Endothelial cell of umbilical vein (primary cell): ENCODE results near the gene TNFRSF19. TPM values are rescaled to one million over a fixed set of nuclear protein-coding genes. Genes with fewer than 3 reads are reported as not detected.

Experiments
- BruUV-seq: library from RNA; stranded (reverse); fragments of 400-500 nt; replicated peaks from 2 replicates; lab custom pipeline; 2021; lab: Mats Ljungman, UMichigan
- CTCF ChIA-PET: fragments of 300-600, 350-600 bp; sonication (Branson Sonifier 250); formaldehyde crosslinking; loops from one replicate; lab custom pipeline; 2021; ENCODE audit warnings: antibody characterized with exemption, inconsistent platforms; lab: Charles Lee
- POLR2A ChIA-PET: fragments of 300-600, 350-600 bp; sonication (Branson Sonifier 250); formaldehyde crosslinking; loops from one replicate; lab custom pipeline; 2021; ENCODE audit warnings: antibody characterized with exemption, inconsistent platforms; lab: Charles Lee
- DNase-seq: peaks from one replicate; pipeline ENCODE4 v3.0.0-alpha.2; 2011; ENCODE audit warnings: low read depth, low spot score
- FAIRE-seq: peaks from 2 replicates; lab custom pipeline; 2011; peaks lifted over from hg19 to GRCh38; lab: Jason Lieb, UNC
- H2AFZ ChIP-seq: 2 replicates; pipeline ENCODE4 v1.6.0; 2012; ENCODE audit warnings: low read depth, low read length, control low read depth, inconsistent platforms
- H3K27ac ChIP-seq: 2 replicates; pipeline ENCODE4 v1.5.1; 2011; ENCODE audit warnings: low read depth, mild to moderate bottlenecking, control low read depth, low read length, moderate library complexity; ENCODE audit not compliant: insufficient read depth
- H3K27me3 ChIP-seq, 2 experiments: 2 replicates each; pipeline versions ENCODE4 v1.6.0 to v1.6.1; 2011; ENCODE audit warnings: low read length in 2 of 2, mixed read lengths in 1 of 2; ENCODE audit not compliant: control insufficient read depth in 2 of 2, insufficient read depth in 2 of 2
- H3K36me3 ChIP-seq, 2 experiments: 2 replicates in 1 of 2; 3 replicates in 1 of 2; pipeline ENCODE4 v1.5.1; 2011; ENCODE audit warnings: low read length in 2 of 2, mild to moderate bottlenecking in 1 of 2, moderate library complexity in 1 of 2; ENCODE audit not compliant: control insufficient read depth in 2 of 2, insufficient read depth in 2 of 2; ENCODE audit errors: extremely low read depth in 1 of 2
- H3K4me1 ChIP-seq: 3 replicates; pipeline ENCODE4 v1.5.1; 2011; ENCODE audit warnings: mild to moderate bottlenecking, low read length; ENCODE audit not compliant: control insufficient read depth, insufficient read depth; ENCODE audit errors: extremely low read depth
- H3K4me2 ChIP-seq: 2 replicates; pipeline ENCODE4 v1.6.1; 2011; ENCODE audit warnings: low read length, control low read depth, mixed read lengths; ENCODE audit not compliant: insufficient read depth
- H3K4me3 ChIP-seq, 3 experiments: fragments of 200-600 bp in 1 of 3; sonication (generic), shearing (Covaris generic) in 1 of 3; replicated peaks in 1 of 3; 2 replicates each; pipeline ENCODE4 v1.5.1; 2011 to 2016; ENCODE audit warnings: control low read depth in 3 of 3, low read length in 3 of 3, mild to moderate bottlenecking in 2 of 3, inconsistent platforms in 1 of 3, low read depth in 1 of 3, moderate library complexity in 1 of 3; ENCODE audit not compliant: insufficient read depth in 1 of 3
- H3K79me2 ChIP-seq: 2 replicates; pipeline ENCODE4 v1.6.0; 2012; ENCODE audit warnings: low read length, inconsistent platforms; ENCODE audit not compliant: control insufficient read depth, insufficient read depth
- H3K9ac ChIP-seq: replicated peaks from 2 replicates; pipeline ENCODE3; 2011; ENCODE audit warnings: low read length, control low read depth; ENCODE audit not compliant: insufficient read depth; ENCODE audit errors: extremely low read depth
- H3K9me1 ChIP-seq: replicated peaks from 3 replicates; pipeline ENCODE4 v1.6.0; 2011; ENCODE audit warnings: mild to moderate bottlenecking, low read length; ENCODE audit not compliant: control insufficient read depth, insufficient read depth; ENCODE audit errors: extremely low read depth
- H3K9me3 ChIP-seq: replicated peaks from 2 replicates; pipeline ENCODE4 v1.5.1; 2012; ENCODE audit warnings: low read length, inconsistent platforms; ENCODE audit not compliant: control insufficient read depth, insufficient read depth
- H4K20me1 ChIP-seq: replicated peaks from 2 replicates; pipeline ENCODE3; 2011; ENCODE audit warnings: mild to moderate bottlenecking, low read length; ENCODE audit not compliant: control insufficient read depth, insufficient read depth; ENCODE audit errors: extremely low read depth
- CTCF ChIP-seq, 2 donors: IDR thresholded peaks; 1 replicate in 1 of 2; 2 replicates in 1 of 2; pipeline ENCODE4 v1.5.1; 2011; ENCODE audit warnings: low read length in 2 of 2, mild to moderate bottlenecking in 2 of 2, moderate library complexity in 2 of 2, control low read depth in 1 of 2, inconsistent platforms in 1 of 2, low read depth in 1 of 2; ENCODE audit not compliant: insufficient read depth in 1 of 2; ENCODE audit errors: extremely low read depth in 1 of 2
- EZH2 ChIP-seq: IDR thresholded peaks from 2 replicates; pipeline ENCODE4 v1.6.1; 2012; ENCODE audit warnings: borderline replicate concordance, low read depth, mild to moderate bottlenecking, moderate library complexity, low read length, inconsistent platforms; ENCODE audit not compliant: severe bottlenecking
- FOS ChIP-seq: IDR thresholded peaks from 2 replicates; pipeline ENCODE4 v1.6.1; 2011; ENCODE audit warnings: mild to moderate bottlenecking, low read length, moderate library complexity, borderline replicate concordance; ENCODE audit not compliant: insufficient read depth
- GATA2 ChIP-seq: IDR thresholded peaks from 2 replicates; pipeline ENCODE4 v1.7.0; 2011; ENCODE audit warnings: low read depth, mild to moderate bottlenecking, moderate library complexity, mixed read lengths, low read length; ENCODE audit not compliant: insufficient read length, insufficient read depth
- MAX ChIP-seq: IDR thresholded peaks from 2 replicates; pipeline ENCODE4 v1.6.1; 2011; ENCODE audit not compliant: insufficient read depth, insufficient read length
- MYC ChIP-seq: IDR thresholded peaks from one replicate; pipeline ENCODE4 v1.6.1; 2011; ENCODE audit warnings: mild to moderate bottlenecking, low read depth, low read length
- POLR2A ChIP-seq: IDR thresholded peaks from 2 replicates; pipeline ENCODE4 v1.6.1; 2012; ENCODE audit warnings: low read depth, mild to moderate bottlenecking, control low read depth, low read length
- dilution Hi-C: fragments of 300-500 bp; cut with MboI; formaldehyde crosslinking; loops from one replicate; pipeline ENCODE4 v1.15.0; 2019; ENCODE audit warnings: low sequenced_read_pairs; ENCODE audit not compliant: extremely low pct_ligation_motif_present
- intact Hi-C: fragments of 100-400 bp; cut with micrococcal nuclease; formaldehyde crosslinking; loops from one replicate; pipeline ENCODE4 v1.10.0; 2022
- polyA plus RNA-seq, 4 experiments: library from polyadenylated mRNA; depleted of rRNA in 3 of 4; stranded (reverse) in 3 of 4; unstranded in 1 of 4; fragments of >200 nt; gene quantifications; 2 replicates each; pipeline versions ENCODE4 v1.2.1 to v1.2.3, GENCODE V29; 2011 to 2012; ENCODE audit warnings: missing spikeins in 1 of 4
- total RNA-seq: library from RNA; stranded (reverse); gene quantifications from 2 replicates; pipeline ENCODE4 v1.2.3, GENCODE V29; 2021

TNFRSF19 gene
- total and polyA plus RNA-seq, 2 donors (not counting 3 experiments of a cell fraction or from before 2014, with no cell fraction given) = 0.23 to 0.29 TPM

GRCh38 chr13:23580684-23581060, 10.5 kb downstream of the TNFRSF19 start:
- Histone ChIP-seq H4K20me1 (peaks cover 3% of the 10 kb centered on the region), H3K36me3 (no peaks in the 10 kb centered on the region), H2AFZ (no peak overlapping the region), H3K79me2 (no peaks in the 10 kb centered on the region), H3K9me3 (no peaks in the 10 kb centered on the region), H3K9me1 (no peaks in the 10 kb centered on the region), H3K4me2 (peak overlapping the region; percentile 76), H3K27ac (no peak overlapping the region), H3K27me3 (peaks cover 26 to 44% of the 10 kb centered on the region in 2 experiments), H3K4me1 (peaks cover 13% of the 10 kb centered on the region), H3K4me3 (no peak overlapping the region), H3K9ac (no peak overlapping the region)
- ChIA-PET CTCF (interaction anchor here (2.6 kb wide), 1 partner anchor 123 kb away, joined by 9 read pairs; no protein-coding TSS in a partner anchor), POLR2A (no interaction called here)
- dilution Hi-C loops (no loop called here), intact Hi-C loops (no loop called here)
- FAIRE-seq = no peak
- no TSS peak for BruUV-seq
- DNase-seq = no peak
- TF ChIP-seq GATA2 = no peak
- TF ChIP-seq MAX = no peak
- no peak for TF ChIP-seq EZH2
- no peak for TF ChIP-seq MYC

DNA sequence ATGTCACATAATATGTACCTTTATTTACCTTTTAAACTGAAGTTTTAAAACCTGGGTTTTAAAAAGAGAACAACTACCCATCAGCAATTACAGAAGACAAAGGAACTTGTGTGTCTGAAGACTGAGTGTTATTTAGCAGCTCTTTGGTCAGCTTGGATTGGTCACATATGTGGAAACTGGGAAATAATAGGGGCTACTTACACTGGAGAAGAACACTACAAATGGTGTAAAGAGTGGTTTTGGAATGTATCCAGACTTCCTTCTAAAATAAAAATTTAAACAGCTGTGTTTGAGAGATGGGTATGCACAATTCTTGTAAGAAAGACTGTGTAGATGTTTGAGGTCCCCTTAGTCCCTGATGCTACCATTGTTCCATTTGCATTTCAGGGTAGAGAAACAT, 13.3 kb downstream of the TNFRSF19 start:
- dilution Hi-C loops = no loop called here
- Histone ChIP-seq H3K27ac (no peak overlapping the region), H3K9ac (no peak overlapping the region), H3K9me1 (no peaks in the 10 kb centered on the region), H2AFZ (no peak overlapping the region), H3K36me3 (no peaks in the 10 kb centered on the region), H4K20me1 (peaks cover 3% of the 10 kb centered on the region), H3K4me3 (no peak overlapping the region), H3K27me3 (peaks cover 16 to 43% of the 10 kb centered on the region in 2 experiments), H3K4me1 (peaks cover 10% of the 10 kb centered on the region), H3K9me3 (no peaks in the 10 kb centered on the region), H3K4me2 (no peak overlapping the region), H3K79me2 (no peaks in the 10 kb centered on the region)
- FAIRE-seq (no peak), DNase-seq (no peak)
- ChIA-PET CTCF (no interaction called here), POLR2A (no interaction called here)
- no TSS peak for BruUV-seq
- TF ChIP-seq CTCF (IDR thresholded peaks at IDR 0.05; ENCODE audit: extremely low read depth in 1 of 2, insufficient read depth in 1 of 2, low read depth in 1 of 2, low read length in 2 of 2) = no peak
- no peak for TF ChIP-seq FOS
- no peak for TF ChIP-seq MAX
- no peak for TF ChIP-seq POLR2A
- no peak for TF ChIP-seq EZH2
- no peak for TF ChIP-seq MYC
- intact Hi-C loops = no loop called here
